ENCODE measurements around the gene MPEG1.

MPEG1 gene

DNA sequence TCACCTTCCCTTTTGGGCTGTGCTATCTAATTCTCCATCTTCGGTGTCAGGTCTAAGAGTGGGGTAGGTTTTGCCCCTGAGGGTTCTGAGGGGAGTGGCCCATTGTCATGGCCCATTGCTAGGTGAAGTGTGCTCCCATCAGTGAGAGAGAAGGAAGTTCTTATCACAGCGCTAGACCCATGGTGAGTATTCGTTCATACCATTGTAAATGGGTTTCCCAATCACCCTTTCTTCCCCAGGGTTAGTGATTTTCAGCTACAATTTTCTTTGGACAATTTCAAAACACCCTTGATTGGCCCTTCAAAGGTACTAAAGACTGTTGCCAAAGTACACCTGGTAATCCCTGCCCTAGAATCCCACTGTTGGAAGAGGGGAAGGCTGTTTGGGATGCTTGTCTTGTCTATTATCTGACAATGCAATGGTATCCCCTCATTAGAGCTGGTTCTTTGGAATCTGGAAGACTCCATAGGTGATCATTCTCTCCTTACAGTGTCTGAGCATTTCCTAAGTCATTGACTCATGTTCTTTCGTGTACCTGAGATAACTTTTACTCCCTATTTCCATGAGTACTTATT lies 20.2 kb downstream of the MPEG1 start:
- Histone ChIP-seq H3K9ac (ENCODE audit: low read length) (no peak overlapping the region), H2AFZ (ENCODE audit: low read depth, low read length) (no peak overlapping the region), H4K20me1 (ENCODE audit: insufficient read depth, low read length) (no peaks in the 10 kb centered on the region), H3K79me2 (ENCODE audit: low read length) (no peaks in the 10 kb centered on the region), H3K4me3 (ENCODE audit: low read length) (no peak overlapping the region), H3K27me3 (ENCODE audit: low read depth, low read length) (no peaks in the 10 kb centered on the region), H3K27ac (ENCODE audit: low read length) (no peak overlapping the region), H3K9me3 (ENCODE audit: insufficient read depth, low read length) (no peaks in the 10 kb centered on the region), H3K4me2 (ENCODE audit: low read length) (no peak overlapping the region), H3K4me1 (ENCODE audit: low read length) (no peaks in the 10 kb centered on the region), H3K36me3 (replicated peaks; ENCODE audit: low read depth, low read length) (peaks cover 46% of the 10 kb centered on the region)
- TF ChIP-seq EZH2phosphoT487 (IDR thresholded peaks at IDR 0.05; ENCODE audit: low read depth), result no peak
- TF ChIP-seq, protein P1, sequence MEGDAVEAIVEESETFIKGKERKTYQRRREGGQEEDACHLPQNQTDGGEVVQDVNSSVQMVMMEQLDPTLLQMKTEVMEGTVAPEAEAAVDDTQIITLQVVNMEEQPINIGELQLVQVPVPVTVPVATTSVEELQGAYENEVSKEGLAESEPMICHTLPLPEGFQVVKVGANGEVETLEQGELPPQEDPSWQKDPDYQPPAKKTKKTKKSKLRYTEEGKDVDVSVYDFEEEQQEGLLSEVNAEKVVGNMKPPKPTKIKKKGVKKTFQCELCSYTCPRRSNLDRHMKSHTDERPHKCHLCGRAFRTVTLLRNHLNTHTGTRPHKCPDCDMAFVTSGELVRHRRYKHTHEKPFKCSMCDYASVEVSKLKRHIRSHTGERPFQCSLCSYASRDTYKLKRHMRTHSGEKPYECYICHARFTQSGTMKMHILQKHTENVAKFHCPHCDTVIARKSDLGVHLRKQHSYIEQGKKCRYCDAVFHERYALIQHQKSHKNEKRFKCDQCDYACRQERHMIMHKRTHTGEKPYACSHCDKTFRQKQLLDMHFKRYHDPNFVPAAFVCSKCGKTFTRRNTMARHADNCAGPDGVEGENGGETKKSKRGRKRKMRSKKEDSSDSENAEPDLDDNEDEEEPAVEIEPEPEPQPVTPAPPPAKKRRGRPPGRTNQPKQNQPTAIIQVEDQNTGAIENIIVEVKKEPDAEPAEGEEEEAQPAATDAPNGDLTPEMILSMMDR (IDR thresholded peaks at IDR 0.05; ENCODE audit: low read depth, low read length), result no peak

DNA sequence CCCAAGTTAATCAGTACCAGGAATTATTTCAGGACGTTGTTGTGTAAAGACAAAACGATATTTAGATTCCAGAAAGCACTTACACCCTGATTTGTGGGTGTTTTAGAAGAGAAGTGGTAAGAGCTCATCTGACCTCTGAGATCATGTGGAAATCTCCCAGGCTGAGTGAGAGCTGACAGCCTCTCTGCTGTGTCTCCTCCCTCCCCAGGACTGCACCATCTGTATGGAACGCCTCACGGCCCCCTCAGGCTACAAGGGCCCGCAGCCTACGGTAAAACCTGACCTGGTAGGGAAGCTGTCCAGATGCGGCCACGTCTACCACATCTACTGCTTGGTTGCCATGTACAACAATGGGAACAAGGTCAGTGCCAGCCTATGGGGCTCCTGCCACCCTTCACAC lies 20.8 kb downstream of the MPEG1 start:
- no peaks in the 10 kb centered on the region for H3K9me3 ChIP-seq (ENCODE audit: insufficient read depth, low read length)
- H3K27ac ChIP-seq (ENCODE audit: low read length), result no peak overlapping the region
- TF ChIP-seq, protein P1 (IDR thresholded peaks at IDR 0.05; ENCODE audit: low read depth, low read length), result no peak
- peaks cover 41% of the 10 kb centered on the region for H3K36me3 ChIP-seq (replicated peaks; ENCODE audit: low read depth, low read length)
- no peaks in the 10 kb centered on the region for H3K79me2 ChIP-seq (ENCODE audit: low read length)
- no peaks in the 10 kb centered on the region for H4K20me1 ChIP-seq (ENCODE audit: insufficient read depth, low read length)
- H3K27me3 ChIP-seq (ENCODE audit: low read depth, low read length), result no peaks in the 10 kb centered on the region
- no peak overlapping the region for H3K4me3 ChIP-seq (ENCODE audit: low read length)
- no peak overlapping the region for H2AFZ ChIP-seq (ENCODE audit: low read depth, low read length)
- no peak overlapping the region for H3K4me2 ChIP-seq (ENCODE audit: low read length)
- H3K4me1 ChIP-seq (ENCODE audit: low read length), result no peaks in the 10 kb centered on the region
- no peak overlapping the region for H3K9ac ChIP-seq (ENCODE audit: low read length)

DNA sequence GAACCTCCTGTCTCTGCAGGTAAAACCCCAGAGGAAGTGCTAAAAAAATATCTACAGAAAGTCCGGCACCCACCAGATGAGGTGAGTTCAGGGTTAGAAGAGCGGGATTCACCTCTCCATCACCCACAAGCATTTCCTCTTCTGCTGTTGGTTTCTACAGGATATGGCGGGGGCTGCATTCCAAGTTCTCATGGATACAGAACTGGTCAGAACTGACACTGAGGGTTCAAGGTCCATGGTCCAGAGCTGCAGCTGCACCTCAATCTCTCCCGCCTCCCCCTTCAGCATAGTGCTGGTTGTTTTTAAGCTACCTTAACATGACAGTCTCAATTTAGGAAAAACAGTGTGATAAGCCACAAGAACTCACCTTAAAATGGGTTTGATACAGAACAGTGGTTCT lies 21.6 kb downstream of the MPEG1 start:
- no peak overlapping the region for H3K4me2 ChIP-seq (ENCODE audit: low read length)
- H4K20me1 ChIP-seq (ENCODE audit: insufficient read depth, low read length), result no peaks in the 10 kb centered on the region
- H3K4me1 ChIP-seq (ENCODE audit: low read length), result no peaks in the 10 kb centered on the region
- H3K9ac ChIP-seq (ENCODE audit: low read length), result no peak overlapping the region
- H2AFZ ChIP-seq (ENCODE audit: low read depth, low read length), result no peak overlapping the region
- no peaks in the 10 kb centered on the region for H3K79me2 ChIP-seq (ENCODE audit: low read length)
- no peaks in the 10 kb centered on the region for H3K27me3 ChIP-seq (ENCODE audit: low read depth, low read length)
- no peak overlapping the region for H3K4me3 ChIP-seq (ENCODE audit: low read length)
- no peak overlapping the region for H3K27ac ChIP-seq (ENCODE audit: low read length)
- H3K36me3 ChIP-seq (replicated peaks; ENCODE audit: low read depth, low read length), result peaks cover 34% of the 10 kb centered on the region
- no peak for TF ChIP-seq EZH2phosphoT487 (IDR thresholded peaks at IDR 0.05; ENCODE audit: low read depth)
- TF ChIP-seq, protein P1 (IDR thresholded peaks at IDR 0.05; ENCODE audit: low read depth, low read length), result no peak
- H3K9me3 ChIP-seq (ENCODE audit: insufficient read depth, low read length), result no peaks in the 10 kb centered on the region

DNA sequence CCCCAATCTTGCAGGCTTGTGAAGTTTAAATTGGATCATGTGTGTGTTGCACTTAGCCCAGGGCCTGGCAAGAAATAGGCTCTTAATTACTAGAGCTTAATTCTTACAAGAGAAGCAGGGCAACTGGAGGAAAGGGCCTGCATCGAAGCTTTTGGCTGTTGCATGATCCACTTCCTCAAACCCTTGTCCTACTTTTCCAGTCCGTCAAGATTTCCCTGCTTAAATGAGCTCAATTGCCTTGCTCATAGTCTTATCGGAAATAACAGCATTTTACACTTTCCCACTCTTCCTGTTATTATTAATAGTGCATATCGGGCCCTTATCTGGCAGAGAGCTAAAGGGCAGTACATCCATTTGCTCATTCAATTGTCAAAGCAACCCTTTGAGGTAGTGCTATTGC lies 22.7 kb downstream of the MPEG1 start:
- no peak overlapping the region for H3K4me3 ChIP-seq (ENCODE audit: low read length)
- H3K27ac ChIP-seq (ENCODE audit: low read length), result no peak overlapping the region
- no peak for TF ChIP-seq EZH2phosphoT487 (IDR thresholded peaks at IDR 0.05; ENCODE audit: low read depth)
- TF ChIP-seq, protein P1 (IDR thresholded peaks at IDR 0.05; ENCODE audit: low read depth, low read length), result no peak
- H2AFZ ChIP-seq (ENCODE audit: low read depth, low read length), result no peak overlapping the region
- H3K4me2 ChIP-seq (ENCODE audit: low read length), result no peak overlapping the region
- no peaks in the 10 kb centered on the region for H3K27me3 ChIP-seq (ENCODE audit: low read depth, low read length)
- H4K20me1 ChIP-seq (ENCODE audit: insufficient read depth, low read length), result no peaks in the 10 kb centered on the region
- no peaks in the 10 kb centered on the region for H3K79me2 ChIP-seq (ENCODE audit: low read length)
- no peak overlapping the region for H3K9ac ChIP-seq (ENCODE audit: low read length)
- H3K36me3 ChIP-seq (replicated peaks; ENCODE audit: low read depth, low read length), result peaks cover 27% of the 10 kb centered on the region
- H3K4me1 ChIP-seq (ENCODE audit: low read length), result no peaks in the 10 kb centered on the region
- no peaks in the 10 kb centered on the region for H3K9me3 ChIP-seq (ENCODE audit: insufficient read depth, low read length)
